Esophagus (tissue), 2 donors: ENCODE measurements around the gene TRIM9. TPM values are rescaled to one million over a fixed set of nuclear protein-coding genes. Genes with fewer than 3 reads are reported as not detected.

Experiments used
- H3K27ac ChIP-seq, 2 donors: one replicate each; pipeline ENCODE4 v1.5.1; 2013; ENCODE audit warnings: low read depth in 2 of 2, mild to moderate bottlenecking in 2 of 2, inconsistent platforms in 1 of 2, low read length in 1 of 2, moderate library complexity in 1 of 2
- H3K27me3 ChIP-seq, 2 donors: one replicate each; pipeline ENCODE4 v1.6.1; 2013; ENCODE audit warnings: low read length in 2 of 2, control low read depth in 1 of 2, mild to moderate bottlenecking in 1 of 2; ENCODE audit not compliant: insufficient read depth in 2 of 2, control insufficient read depth in 1 of 2
- H3K36me3 ChIP-seq, 2 donors: one replicate each; pipeline ENCODE4 v1.6.1; 2013; ENCODE audit warnings: low read length in 1 of 2; ENCODE audit not compliant: control insufficient read depth in 2 of 2, insufficient read depth in 2 of 2
- H3K4me1 ChIP-seq, 2 donors: one replicate each; pipeline ENCODE4 v1.6.1; 2013; ENCODE audit warnings: low read length in 1 of 2; ENCODE audit not compliant: control insufficient read depth in 2 of 2, insufficient read depth in 2 of 2
- H3K4me3 ChIP-seq, 2 donors: one replicate each; pipeline ENCODE4 v1.5.1; 2013; ENCODE audit warnings: low read length in 2 of 2, mild to moderate bottlenecking in 2 of 2, low read depth in 1 of 2, moderate library complexity in 1 of 2
- H3K9me3 ChIP-seq, 2 donors: one replicate each; pipeline ENCODE4 v1.6.1; 2013; ENCODE audit warnings: mild to moderate bottlenecking in 2 of 2, low read depth in 1 of 2, low read length in 1 of 2, moderate library complexity in 1 of 2; ENCODE audit not compliant: control insufficient read depth in 2 of 2, insufficient read depth in 1 of 2
- WGBS, 2 donors: extraction: QIAGEN DNeasy Blood & Tissue Kit; methylation state at CpG; one replicate each; pipeline ENCODE4 v1.1.7; 2013; 5-methylcytosine and 5-hydroxymethylcytosine counted together
- polyA plus RNA-seq, 2 donors: library from polyadenylated mRNA; stranded (reverse); fragments of 200-250 nt; gene quantifications; one replicate each; pipeline ENCODE4 v1.2.3, GENCODE V29; 2013
- donor health status: healthy with polysubstance abuse.
- donor health status: Bipolar disorder and iron deficiency.

The TRIM9 gene
- polyA plus RNA-seq, 2 donors, result 0.06 to 0.11 TPM

DNA sequence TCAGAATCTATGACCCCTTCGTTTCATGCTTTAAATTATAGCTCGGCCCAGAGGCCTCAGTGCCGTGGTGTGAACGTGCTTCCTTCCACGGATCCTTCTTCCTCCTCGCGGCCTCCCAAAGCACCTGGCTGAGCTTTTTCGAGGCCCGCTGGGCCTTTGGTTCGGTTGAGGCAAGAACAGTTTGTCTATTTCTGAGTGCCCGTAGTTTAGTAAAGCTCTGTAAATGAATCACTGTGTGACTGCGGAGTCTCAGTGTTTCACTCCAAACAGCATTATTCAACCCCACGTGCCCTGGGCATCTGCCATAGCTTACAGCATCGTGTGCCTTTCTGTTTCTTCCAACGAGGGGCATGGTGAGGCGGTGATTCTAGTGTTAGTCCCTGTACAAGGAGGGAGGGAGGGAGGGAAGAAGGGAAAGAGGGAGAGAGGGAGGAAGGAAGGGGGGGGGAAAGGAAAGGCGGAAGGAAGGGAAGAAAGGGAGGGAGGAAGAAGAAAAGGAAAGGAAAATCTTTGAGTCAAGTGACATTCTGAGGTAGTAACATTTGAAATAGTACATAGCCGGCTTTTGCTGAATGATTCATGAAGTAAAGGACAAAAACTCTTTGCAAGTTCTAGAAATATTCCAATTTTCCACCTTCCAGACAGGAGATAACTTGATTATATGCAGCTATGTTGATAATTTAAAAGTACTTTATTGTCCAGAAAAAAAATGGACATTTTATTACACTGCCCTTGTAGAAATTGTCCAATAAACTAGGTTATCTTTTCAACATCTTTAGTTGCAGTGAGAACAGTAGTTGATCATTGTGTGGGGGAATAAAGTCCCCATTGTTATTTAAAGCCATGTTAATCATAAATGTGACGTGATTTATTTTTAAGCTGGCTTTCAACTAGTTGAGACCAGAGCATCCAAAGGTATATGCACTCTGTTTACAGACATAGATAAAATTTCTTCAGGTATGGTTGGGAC, 1.2 kb upstream of the TRIM9 start:
- H3K4me3 ChIP-seq, result peak overlapping the region in 1 of 2 donors; percentile 67
- peaks cover 7 to 10% of the 10 kb centered on the region in 2 donors for H3K4me1 ChIP-seq
- H3K9me3 ChIP-seq, result peaks cover 0 to 2% of the 10 kb centered on the region in 2 donors
- peak overlapping the region in 1 of 2 donors; percentile 42 for H3K27ac ChIP-seq
- H3K36me3 ChIP-seq, result no peaks in the 10 kb centered on the region
- WGBS, 2 donors, result 22 to 24% methylated on average over 19 of the region's 19 CpGs
- H3K27me3 ChIP-seq, result peaks cover 0 to 7% of the 10 kb centered on the region in 2 donors

DNA sequence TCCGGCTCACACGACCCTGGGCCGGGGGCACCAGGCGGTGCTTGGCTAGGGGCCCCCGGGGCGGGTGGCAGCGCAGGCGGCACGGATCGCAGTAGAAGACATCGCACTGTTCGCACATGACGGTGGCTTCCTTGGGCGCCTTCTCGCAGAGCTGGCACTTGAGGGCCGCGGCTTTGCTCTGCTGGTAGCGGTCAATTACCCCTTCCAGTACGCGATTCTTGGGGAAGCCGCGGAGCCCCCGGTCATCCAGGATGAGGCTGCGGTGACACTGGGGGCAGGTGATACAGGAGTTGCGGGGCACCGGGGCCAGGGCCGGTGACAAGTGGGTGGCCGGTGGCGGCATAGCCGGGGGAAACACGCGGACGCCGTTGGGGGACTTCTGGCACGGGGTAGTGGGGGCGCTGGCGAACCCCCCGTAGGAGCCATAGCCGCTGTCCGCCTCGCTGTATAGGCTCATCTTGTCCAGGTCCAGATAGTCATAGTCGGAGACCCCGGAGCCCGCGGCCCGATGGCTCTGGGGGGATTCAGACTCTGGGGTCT, 553 bp downstream of the TRIM9 start:
- 0 to 1% methylated on average over 45 to 46 of the region's 46 CpGs for WGBS, 2 donors
- peaks cover 0 to 7% of the 10 kb centered on the region in 2 donors for H3K27me3 ChIP-seq
- H3K36me3 ChIP-seq, result no peaks in the 10 kb centered on the region
- peak overlapping the region; percentile 67 to 81 for H3K4me3 ChIP-seq
- H3K27ac ChIP-seq, result no peak overlapping the region
- H3K9me3 ChIP-seq, result peaks cover 0 to 2% of the 10 kb centered on the region in 2 donors
- H3K4me1 ChIP-seq, result peaks cover 7 to 10% of the 10 kb centered on the region in 2 donors

DNA sequence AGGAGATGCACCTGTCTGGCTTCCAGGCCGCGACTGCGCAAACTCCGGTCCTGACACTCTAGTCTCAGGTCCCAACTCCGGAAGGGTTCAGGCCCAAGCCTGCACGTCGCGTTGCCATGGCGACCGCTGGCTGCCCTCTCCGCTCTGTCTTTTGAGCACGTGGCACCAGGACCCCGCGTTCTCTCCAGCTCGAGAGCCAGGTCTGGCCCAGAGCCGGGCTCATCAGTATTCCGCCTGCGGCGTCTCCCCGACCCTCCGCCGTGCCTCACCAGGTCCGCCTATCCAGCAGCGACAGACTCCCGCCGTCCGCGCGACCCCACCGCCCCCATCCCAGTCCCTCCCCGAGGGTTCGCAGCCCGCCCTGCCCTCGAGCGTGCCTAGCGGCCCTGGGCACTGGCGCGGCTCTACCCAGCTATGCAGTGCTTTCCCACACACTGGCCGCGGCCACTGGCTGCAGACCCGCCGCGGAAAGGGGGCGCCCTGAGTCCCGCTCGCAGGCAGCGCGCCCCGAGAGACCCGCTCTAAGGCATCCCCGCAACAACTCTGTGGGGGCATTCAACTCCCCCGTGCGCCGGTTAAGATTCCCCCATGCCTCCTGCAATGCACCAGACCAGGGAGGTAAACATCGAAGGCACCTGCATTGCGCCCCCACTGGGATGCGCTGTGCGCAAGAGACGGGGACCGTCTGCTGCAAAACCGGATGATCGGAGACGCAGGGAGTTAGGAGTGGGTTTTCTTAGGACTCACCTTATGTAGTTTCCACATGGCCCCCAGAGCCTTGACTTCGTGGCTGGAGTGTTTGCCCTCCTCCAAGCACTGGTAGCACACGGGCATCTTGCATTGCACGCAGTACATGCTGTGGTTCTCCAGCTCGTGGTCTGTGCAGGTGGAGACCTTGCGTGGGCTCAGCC, 1.3 kb downstream of the TRIM9 start:
- Histone ChIP-seq H3K36me3 (no peaks in the 10 kb centered on the region), H3K27ac (no peak overlapping the region), H3K4me3 (peak overlapping the region; percentile 67 to 81), H3K9me3 (peaks cover 0 to 2% of the 10 kb centered on the region in 2 donors), H3K4me1 (peaks cover 7 to 10% of the 10 kb centered on the region in 2 donors), H3K27me3 (peaks cover 0 to 7% of the 10 kb centered on the region in 2 donors)
- WGBS, 2 donors, result 9 to 11% methylated on average over 68 of the region's 68 CpGs

DNA sequence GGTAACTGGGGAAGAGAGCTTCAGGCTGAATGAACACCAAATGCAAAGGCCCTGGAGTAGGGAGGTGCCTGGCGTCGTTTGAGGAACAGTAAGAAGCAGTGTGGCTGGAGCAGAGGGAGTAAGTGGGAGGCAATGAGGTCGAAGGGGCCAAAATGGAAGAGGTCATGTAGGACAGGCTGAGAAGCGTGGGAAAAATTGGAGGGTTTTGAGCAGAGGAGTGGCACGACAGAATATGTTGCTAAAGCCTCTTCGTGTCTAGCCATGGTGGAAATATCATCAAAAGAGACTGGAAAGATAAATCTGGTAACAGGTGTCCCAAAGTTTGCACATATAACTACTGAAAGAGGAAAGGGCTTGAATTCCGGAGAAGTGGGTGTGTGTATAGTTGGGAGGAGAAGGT, 1.9 kb downstream of the TRIM9 start:
- Histone ChIP-seq H3K4me3 (no peak overlapping the region), H3K9me3 (peaks cover 0 to 2% of the 10 kb centered on the region in 2 donors), H3K4me1 (peaks cover 7 to 10% of the 10 kb centered on the region in 2 donors), H3K27me3 (peaks cover 0 to 7% of the 10 kb centered on the region in 2 donors), H3K27ac (no peak overlapping the region), H3K36me3 (no peaks in the 10 kb centered on the region)
- WGBS, 2 donors, result 76 to 82% methylated on average over 7 of the region's 7 CpGs

DNA sequence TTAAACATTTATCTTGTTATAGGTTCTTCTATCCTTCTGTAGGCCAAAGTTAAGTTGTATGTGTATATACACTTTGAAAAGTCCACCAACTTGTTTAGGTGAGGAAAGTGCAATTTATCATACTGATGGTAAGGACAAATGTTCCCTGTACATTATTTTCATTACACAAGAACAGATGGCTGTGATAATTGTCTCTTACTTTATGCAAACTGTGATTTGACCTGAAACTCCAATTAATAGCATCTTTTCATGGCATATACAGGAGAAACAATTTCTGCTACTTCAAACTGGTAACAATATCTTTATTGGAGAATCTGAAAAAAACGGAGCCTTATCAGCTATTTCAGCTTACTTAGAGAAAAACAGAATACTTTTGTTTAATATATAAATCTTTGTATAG, 5.6 kb downstream of the TRIM9 start:
- Histone ChIP-seq H3K36me3 (no peaks in the 10 kb centered on the region), H3K4me3 (no peak overlapping the region), H3K9me3 (peaks cover 0 to 2% of the 10 kb centered on the region in 2 donors), H3K4me1 (peaks cover 4 to 7% of the 10 kb centered on the region in 2 donors), H3K27ac (no peak overlapping the region), H3K27me3 (peaks cover 0 to 7% of the 10 kb centered on the region in 2 donors)
- WGBS, 2 donors, result 74 to 85% methylated on average over 1 of the region's 1 CpG

DNA sequence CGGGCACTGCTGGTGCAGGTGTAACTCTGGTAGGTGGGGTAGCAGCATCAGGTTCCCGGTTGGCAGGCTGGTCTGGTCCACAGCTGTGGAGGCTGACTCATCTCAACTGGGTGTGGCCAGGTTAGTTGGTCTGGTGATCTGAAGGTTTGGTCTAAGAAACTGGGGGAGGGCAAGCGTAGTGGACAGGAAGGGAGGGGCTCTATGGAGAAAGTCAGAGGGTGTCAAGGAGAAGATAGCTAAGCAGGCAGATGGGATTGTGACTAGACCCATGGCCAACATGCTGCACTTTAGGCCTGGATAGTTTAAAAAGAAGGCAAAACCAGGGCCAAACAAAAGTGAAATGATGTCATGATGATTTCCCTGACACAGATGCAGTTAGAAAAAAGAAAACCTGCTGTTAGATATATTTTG, 7.9 kb downstream of the TRIM9 start:
- H3K36me3 ChIP-seq, result no peaks in the 10 kb centered on the region
- WGBS, 2 donors, result 63 to 73% methylated on average over 3 of the region's 3 CpGs
- no peaks in the 10 kb centered on the region for H3K27me3 ChIP-seq
- H3K9me3 ChIP-seq, result no peaks in the 10 kb centered on the region
- no peaks in the 10 kb centered on the region for H3K4me1 ChIP-seq
- no peak overlapping the region for H3K27ac ChIP-seq
- no peak overlapping the region for H3K4me3 ChIP-seq

DNA sequence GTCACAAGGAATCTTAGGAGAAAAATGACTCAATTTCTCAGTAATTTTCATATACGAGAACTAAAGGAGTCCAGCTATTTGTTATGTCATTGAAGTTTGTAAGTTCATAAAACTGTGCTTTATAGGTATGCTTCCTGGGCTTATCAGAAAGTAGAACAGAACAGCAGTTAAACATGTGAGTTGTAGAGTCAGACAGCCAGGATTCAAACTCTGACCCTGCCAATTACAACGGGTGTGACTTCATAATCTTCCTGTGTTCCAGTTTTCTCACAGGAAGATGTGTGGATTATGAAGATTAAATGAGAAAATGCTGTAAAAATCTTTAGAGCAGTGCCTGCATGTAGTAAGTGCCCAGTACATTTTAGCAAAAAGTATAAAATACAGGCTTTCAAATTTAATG, 8.9 kb downstream of the TRIM9 start:
- 41 to 62% methylated on average over 2 of the region's 2 CpGs for WGBS, 2 donors
- no peaks in the 10 kb centered on the region for H3K27me3 ChIP-seq
- no peaks in the 10 kb centered on the region for H3K9me3 ChIP-seq
- no peak overlapping the region for H3K4me3 ChIP-seq
- no peaks in the 10 kb centered on the region for H3K4me1 ChIP-seq
- H3K36me3 ChIP-seq, result no peaks in the 10 kb centered on the region
- no peak overlapping the region for H3K27ac ChIP-seq

DNA sequence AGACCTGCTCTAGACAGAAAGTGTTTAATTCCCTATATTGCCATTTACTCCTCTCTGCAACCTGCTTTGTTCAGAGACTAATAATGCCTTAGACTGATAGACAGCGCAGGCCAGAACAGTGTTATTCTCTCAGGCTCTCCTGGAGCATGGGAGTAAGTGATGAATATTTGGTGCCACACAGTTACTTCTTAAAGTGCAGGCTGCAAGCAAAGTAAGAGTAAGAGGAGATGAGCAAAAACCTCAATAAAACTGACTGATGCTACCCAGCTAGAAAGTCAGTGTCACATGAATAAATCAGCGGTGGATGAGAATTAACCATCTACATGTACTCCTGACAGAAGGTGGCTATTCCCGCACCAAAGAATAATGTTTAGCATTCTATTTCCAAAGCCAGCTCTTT, 9.9 kb downstream of the TRIM9 start:
- no peaks in the 10 kb centered on the region for H3K4me1 ChIP-seq
- H3K4me3 ChIP-seq, result no peak overlapping the region
- H3K27ac ChIP-seq, result no peak overlapping the region
- no peaks in the 10 kb centered on the region for H3K27me3 ChIP-seq
- 91 to 93% methylated on average over 3 of the region's 3 CpGs for WGBS, 2 donors
- H3K9me3 ChIP-seq, result no peaks in the 10 kb centered on the region
- no peaks in the 10 kb centered on the region for H3K36me3 ChIP-seq

DNA sequence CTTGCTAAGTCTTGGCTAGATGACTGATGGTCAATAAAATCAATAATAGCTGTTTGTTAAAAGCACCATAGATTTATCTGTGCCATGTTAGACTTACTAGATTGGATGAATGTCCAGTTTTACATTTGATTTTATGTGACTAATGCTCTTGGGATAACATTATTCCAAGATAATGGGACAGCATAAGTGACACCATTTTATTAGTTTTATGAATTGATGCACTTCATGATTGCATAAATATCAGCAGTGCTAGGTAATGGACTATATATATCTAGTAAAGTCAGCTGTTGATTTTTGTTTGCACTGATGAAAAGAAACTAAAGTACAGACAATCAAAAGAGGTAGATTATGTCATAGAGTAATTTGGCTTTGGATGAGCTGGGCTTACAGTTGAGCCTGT, 10.4 kb downstream of the TRIM9 start:
- H3K4me3 ChIP-seq, result no peak overlapping the region
- no peaks in the 10 kb centered on the region for H3K4me1 ChIP-seq
- no peaks in the 10 kb centered on the region for H3K27me3 ChIP-seq
- H3K9me3 ChIP-seq, result no peaks in the 10 kb centered on the region
- H3K36me3 ChIP-seq, result no peaks in the 10 kb centered on the region
- H3K27ac ChIP-seq, result no peak overlapping the region
